Measurements from ENCODE around the gene SLC25A13.

SLC25A13 gene

DNA sequence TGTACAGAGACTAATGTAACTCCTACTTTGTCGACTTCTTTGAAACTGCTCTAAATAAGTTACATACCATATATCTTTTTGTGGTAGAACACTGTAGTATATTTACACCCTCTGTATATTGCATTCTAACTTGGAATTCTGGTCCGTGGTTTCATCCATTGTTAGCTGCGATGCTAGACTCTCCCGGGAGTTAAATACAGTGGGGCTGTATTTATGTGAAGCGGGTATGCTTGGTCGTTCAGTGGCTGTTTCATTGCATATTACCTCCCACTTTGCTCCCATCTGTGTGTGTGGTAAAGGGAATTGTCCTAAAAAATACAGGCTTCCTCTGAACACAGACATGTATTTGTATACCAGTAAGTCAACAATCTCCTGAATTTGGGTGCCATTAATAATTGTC lies 231.1 kb downstream of the SLC25A13 start:
- DNase-seq (ENCODE audit: low spot score): no peak

DNA sequence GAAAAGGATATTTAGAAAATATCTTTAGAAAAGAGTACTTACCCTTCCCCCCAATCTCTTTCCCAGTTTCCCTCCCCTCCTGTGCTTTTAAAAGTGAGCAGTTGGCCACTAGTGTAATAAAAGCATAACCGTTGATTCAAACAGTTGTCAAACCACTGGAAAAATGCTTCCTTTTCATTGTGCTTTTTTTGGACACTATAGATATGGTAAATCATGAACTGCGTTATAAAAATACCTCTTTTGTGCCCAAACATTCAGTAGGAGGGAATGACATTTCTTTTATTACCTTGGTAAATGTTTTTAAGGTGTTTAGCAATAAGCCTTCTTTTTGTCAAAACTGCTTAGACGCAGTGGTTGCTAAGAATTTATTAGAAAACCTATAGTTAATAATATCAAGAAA lies 232.4 kb downstream of the SLC25A13 start:
- no peak for DNase-seq (ENCODE audit: low spot score)

DNA sequence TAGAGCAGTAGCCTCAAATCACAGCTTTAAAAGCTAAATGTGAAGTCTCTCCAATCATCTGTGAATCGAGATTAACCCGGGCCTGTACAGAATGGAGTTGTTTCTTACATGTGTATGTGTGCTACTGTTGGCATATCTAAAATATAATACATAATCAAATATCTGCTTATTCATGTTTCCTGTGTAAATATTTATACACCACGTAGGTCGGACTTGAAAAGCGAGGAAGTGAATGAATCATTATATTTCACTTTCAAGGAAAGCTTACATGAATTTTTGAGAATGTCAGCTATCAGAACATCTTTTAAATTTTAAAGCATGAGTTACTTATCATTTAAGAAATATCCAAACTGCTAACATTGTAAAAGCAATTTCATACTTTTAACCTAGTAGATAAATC lies 233.3 kb downstream of the SLC25A13 start:
- DNase-seq (ENCODE audit: low spot score): peak; percentile 71

- DNase-seq (ENCODE audit: low spot score): no peak
Observed at GRCh38 chr7:96085953-96086352, 235.9 kb downstream of the SLC25A13 start.

- DNase-seq (ENCODE audit: low spot score): peak; percentile 67
Observed at GRCh38 chr7:96084881-96085553, 236.9 kb downstream of the SLC25A13 start.

DNA sequence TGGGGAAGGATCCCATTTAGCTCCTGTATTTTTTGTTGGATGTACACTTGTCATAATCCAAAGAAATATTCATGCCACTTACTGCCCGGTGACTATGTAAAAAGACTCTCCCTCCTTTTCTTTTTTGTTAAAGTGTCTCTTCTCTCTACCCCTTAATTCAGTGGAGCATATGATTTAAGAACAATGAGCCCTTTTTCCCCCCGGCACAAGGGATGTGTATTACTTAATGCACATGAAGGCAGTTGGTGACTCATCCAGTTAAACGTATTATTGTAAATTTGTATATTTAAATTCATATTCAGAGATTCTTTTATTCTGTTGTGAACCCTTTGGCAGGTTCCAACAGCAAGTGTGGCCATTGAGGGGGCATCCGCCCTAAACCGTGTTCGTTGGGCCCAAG lies 241.9 kb downstream of the SLC25A13 start:
- DNase-seq (ENCODE audit: low spot score): no peak

DNA sequence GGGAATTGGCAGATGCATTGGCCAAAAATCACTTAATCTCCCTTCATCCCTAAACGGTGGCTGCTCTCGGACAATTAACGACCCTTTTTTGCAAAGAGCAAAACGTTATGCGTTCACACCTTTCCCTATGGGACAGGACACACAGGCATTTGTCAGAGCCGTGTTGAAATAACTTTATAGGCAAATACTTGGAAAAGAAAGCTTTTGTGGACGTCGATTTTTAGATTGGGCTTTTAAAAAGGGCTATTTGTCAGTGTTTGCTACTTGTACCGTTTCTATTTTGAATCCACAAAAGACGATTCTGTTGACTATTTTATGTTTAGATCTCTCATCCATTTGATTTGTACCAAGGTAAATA lies 245.6 kb downstream of the SLC25A13 start:
- no peak for DNase-seq (ENCODE audit: low spot score)

DNA sequence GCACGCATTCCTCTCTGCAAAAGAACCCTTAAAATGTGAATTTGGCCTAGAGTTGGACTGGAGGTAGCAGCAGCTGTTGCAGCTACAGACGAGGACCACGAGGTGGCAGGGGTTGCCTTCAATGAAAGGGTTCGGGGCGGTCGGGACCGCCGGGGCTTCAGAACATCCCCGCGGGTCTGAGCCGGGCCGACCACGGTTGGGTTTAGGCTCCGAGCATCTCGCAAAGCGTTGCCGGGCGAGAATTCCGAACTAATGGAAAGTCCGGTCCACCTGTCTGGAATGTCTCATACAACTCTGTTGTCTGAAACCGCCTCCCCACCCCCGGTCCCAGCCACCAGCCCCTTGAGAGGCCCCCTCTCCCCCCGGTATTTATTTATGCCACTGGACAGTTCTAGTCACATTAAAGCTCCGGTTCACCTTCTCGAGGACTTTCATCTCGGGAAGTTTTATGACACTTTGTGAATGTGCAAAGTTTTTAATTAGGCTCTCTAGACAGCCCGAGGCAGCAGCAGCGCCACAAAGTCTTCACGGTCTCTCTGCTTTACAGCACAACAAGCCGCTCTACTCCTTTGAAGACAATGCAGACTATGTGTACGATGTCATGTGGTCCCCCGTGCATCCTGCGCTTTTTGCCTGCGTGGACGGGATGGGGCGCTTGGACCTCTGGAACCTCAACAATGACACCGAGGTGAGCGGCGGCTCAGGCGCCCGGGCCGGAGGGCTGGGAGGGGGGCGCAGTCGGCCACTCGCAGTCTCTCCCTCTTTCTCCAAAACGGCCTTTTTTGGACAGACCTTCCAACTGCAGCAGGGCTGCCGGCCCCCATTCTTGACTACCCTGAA lies 246.2 kb downstream of the SLC25A13 start:
- DNase-seq (ENCODE audit: low spot score): peak; percentile 56

DNA sequence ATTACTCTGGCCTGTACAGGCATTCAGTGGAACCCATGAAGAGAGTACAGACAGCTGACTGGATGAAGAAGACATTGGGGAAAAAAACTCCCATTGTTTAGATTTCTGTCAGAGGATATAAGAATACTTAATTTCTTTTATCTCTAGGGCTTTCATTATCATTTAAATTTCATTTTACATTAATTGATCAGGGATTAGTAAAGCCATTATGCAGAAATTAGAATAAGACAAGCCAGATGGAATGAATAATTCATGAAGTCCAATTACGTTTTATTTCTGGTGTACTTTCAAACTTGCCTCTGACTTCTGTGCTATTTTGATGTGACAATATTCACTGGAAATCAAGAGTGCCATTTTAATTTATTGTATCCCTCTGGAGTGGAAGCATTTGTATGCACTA lies 247.0 kb downstream of the SLC25A13 start:
- no peak for DNase-seq (ENCODE audit: low spot score)
